HepG2 (cell line): ENCODE results near the gene AEBP1. TPM values are rescaled to one million over a fixed set of nuclear protein-coding genes. Genes with fewer than 3 reads are reported as not detected.

Experiments
- MTERF4 ChIP-seq: sonication (generic); formaldehyde crosslinking; IDR thresholded peaks from 2 replicates; pipeline ENCODE4 v1.8.0; 2023; ENCODE audit warnings: mild to moderate bottlenecking, missing genetic modification reagents
- MXD1 ChIP-seq: sonication (generic); formaldehyde crosslinking; IDR thresholded peaks from 2 replicates; pipeline ENCODE4 v1.4.0; 2020; ENCODE audit warnings: mild to moderate bottlenecking, missing genetic modification reagents
- RNF2 ChIP-seq: fragments of 450-650 bp; conservative IDR thresholded peaks from 2 replicates; pipeline ENCODE4 v1.6.1; 2016; ENCODE audit warnings: low read depth
- SETDB1 ChIP-seq: sonication (generic); formaldehyde crosslinking; IDR thresholded peaks from 2 replicates; pipeline ENCODE4 v1.5.1; 2020; ENCODE audit warnings: missing genetic modification reagents, mild to moderate bottlenecking, borderline replicate concordance
- TEAD2 ChIP-seq: sonication (generic); formaldehyde crosslinking; IDR thresholded peaks from 2 replicates; pipeline ENCODE4 v1.9.0; 2021; ENCODE audit warnings: missing genetic modification reagents
- TERF1 ChIP-seq: sonication (generic); formaldehyde crosslinking; IDR thresholded peaks from 2 replicates; pipeline ENCODE4 v1.8.0; 2022; ENCODE audit warnings: mild to moderate bottlenecking, missing genetic modification reagents, moderate library complexity
- ZNF253 ChIP-seq: sonication (generic); formaldehyde crosslinking; IDR thresholded peaks from 2 replicates; pipeline ENCODE4 v1.8.0; 2022; ENCODE audit warnings: mild to moderate bottlenecking, missing genetic modification reagents, borderline replicate concordance
- ZNF407 ChIP-seq: sonication (generic); formaldehyde crosslinking; IDR thresholded peaks from one replicate; pipeline ENCODE4 v1.5.1; 2020; ENCODE audit warnings: mild to moderate bottlenecking, missing genetic modification reagents; ENCODE audit errors: not compliant biosample characterization
- ZNF468 ChIP-seq: sonication (generic); formaldehyde crosslinking; IDR thresholded peaks from 2 replicates; pipeline ENCODE4 v1.8.0; 2022; ENCODE audit warnings: mild to moderate bottlenecking, moderate library complexity, missing genetic modification reagents
- ZNF543 ChIP-seq: sonication (generic); formaldehyde crosslinking; IDR thresholded peaks from 2 replicates; pipeline ENCODE4 v1.4.0; 2020; ENCODE audit warnings: mild to moderate bottlenecking, missing genetic modification reagents
- ZNF776 ChIP-seq: sonication (generic); formaldehyde crosslinking; IDR thresholded peaks from 2 replicates; pipeline ENCODE4 v1.4.0; 2020; ENCODE audit warnings: mild to moderate bottlenecking, missing genetic modification reagents
- polyA plus RNA-seq, 8 experiments: library from polyadenylated mRNA; depleted of rRNA in 3 of 8; stranded (reverse) in 7 of 8; unstranded in 1 of 8; fragments of >200 nt; fragmentation: Illumina TruSeq in 4 of 8; extraction: Trizol in 4 of 8; gene quantifications; 2 replicates each; pipeline versions ENCODE4 v1.2.1 to v1.2.3, GENCODE V29; 2011 to 2016; ENCODE audit warnings: low read depth in 4 of 8, missing spikeins in 1 of 8, mixed read lengths in 1 of 8; ENCODE audit not compliant: insufficient read depth in 1 of 8
- total RNA-seq, 5 experiments: library from RNA; depleted of rRNA; stranded (reverse); fragments of >200 nt; fragmentation: Illumina TruSeq; extraction: Trizol; gene quantifications; 2 replicates each; pipeline ENCODE4 v1.2.3, GENCODE V29; 2016; ENCODE audit warnings: low read depth in 1 of 5
- TF ChIP-seq, protein P1 (sequence below): IDR thresholded peaks from 2 replicates; pipeline ENCODE4 v1.6.1; 2016; ENCODE audit warnings: mild to moderate bottlenecking, missing biosample characterization, missing genetic modification reagents

Gene AEBP1
- total and polyA plus RNA-seq, 2 of the 13 experiments (the other 11 are each of a cell fraction or from before 2014, with no cell fraction given): 0.22 to 0.55 TPM

DNA sequence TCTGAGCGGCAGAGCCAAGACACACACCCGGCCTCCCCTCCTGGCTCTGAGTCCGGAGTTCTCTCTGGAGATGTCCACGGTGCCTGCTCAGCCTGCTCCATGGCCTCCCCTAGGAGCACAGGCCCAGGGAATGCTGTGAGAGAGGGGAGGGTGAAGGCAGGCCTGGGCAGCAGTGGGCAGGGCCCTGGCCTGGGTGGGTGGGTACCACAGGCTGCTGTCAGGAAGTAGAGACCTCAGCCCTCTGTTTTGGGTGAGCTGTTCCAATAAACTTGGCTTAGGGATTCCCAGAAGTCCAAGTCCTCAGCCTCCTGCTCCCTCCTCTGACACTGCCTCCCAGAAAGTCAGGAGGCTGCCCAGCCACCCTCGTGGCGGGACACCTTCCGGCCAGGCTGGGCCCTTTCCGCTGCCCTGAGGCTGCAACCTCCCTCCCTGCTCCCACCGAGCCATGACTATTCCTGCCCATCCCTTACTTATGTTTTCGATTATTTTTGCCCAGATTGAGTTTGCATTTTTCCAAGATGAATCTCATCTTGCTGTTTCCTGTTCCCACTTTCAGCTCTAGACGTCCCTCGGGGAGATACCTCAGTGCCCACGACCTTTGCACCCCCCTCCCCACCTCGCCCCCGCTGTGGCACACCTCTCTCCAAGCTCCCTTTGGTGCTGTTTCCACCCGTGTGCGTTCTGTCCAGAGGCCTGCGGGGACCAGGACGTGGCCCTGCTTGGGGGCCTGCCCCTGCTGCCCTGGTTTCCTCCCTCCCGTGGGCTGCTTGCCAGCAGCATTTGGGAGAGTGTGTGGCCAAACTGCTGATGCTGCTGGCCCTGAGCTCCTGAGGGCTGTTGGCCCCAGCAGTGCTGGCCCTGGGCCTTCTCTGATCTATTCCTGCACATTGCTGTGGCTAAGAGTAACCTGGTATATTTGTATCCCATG lies 16.0 kb upstream of the AEBP1 start (continued):
- TF ChIP-seq TERF1 (CRISPR knock-in tag) (no peak), ZNF776 (CRISPR knock-in tag) (peak; percentile 25; the same call in 1 of the 2 replicates), MTERF4 (CRISPR knock-in tag) (no peak), RNF2 (no peak), TEAD2 (CRISPR knock-in tag) (no peak), ZNF253 (CRISPR knock-in tag) (no peak), ZNF407 (no peak), ZNF468 (no peak), ZNF543 (CRISPR knock-in tag) (no peak), MXD1 (CRISPR knock-in tag) (peak; percentile 63; the same call in 1 of the 2 replicates), SETDB1 (CRISPR knock-in tag) (no peak)
- TF ChIP-seq, protein P1, sequence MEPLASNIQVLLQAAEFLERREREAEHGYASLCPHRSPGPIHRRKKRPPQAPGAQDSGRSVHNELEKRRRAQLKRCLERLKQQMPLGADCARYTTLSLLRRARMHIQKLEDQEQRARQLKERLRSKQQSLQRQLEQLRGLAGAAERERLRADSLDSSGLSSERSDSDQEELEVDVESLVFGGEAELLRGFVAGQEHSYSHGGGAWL (CRISPR knock-in tag): peak; percentile 57; the same call in 1 of the 2 replicates
